Activated CD4-positive, alpha-beta T cell treated with anti-CD3 and anti-CD28 coated beads, Interleukin-2, Interleukin-6, amounts not matched to agents 100 ng/mL and 50 ng/mL, durations not matched to agents 16 hours and 8 hours (primary cell): ENCODE data around the gene INPP4B.
A peak's percentile ranks its signal among the peaks of the same experiment; 100 is the strongest.

Source experiments
- DNase-seq: peaks from one replicate; pipeline ENCODE4 v3.0.0-alpha.2; 2020

INPP4B gene

GRCh38 chr4:142284402-142285221, 561.5 kb downstream of the INPP4B start:
- no peak for DNase-seq

GRCh38 chr4:142282870-142283431, 563.1 kb downstream of the INPP4B start:
- peak; percentile 39 for DNase-seq

DNA sequence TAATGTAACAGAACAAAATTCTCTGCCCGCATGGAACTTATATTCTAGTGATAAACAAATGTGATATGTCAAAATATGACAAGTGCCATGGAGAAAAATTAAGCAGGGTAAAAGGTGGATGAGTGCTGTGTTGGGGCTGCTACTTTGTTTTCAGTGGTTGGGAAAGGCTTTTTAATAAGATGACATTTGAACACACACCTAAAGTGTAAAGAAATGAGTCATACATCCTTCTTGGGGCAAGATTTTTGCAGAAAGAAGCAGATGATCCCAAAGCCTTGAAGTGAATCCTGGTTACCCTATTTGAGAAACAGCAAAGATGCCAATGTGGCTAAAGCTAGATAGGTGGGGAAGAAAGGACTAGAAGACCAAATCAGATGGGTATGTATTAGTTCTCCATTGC, 564.1 kb downstream of the INPP4B start:
- no peak for DNase-seq

DNA sequence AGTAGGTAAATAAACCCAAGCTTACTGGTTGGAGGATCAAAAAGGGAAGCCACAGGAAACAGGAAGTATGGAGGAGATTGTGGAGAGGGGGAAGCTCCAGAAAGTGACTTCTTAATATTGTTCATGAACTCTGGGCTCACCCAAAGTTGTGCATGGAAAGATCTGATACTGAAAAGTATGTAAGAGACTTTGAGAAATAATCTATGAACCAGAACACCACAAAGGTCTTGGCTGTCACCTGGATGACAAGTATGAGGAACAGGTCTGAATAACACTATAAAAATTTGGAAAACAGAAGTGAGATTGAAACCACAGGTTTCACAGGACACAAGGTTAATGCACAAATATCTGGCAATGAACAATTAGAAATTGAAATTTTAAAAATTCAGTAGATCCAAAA, 567.4 kb downstream of the INPP4B start:
- DNase-seq = no peak

DNA sequence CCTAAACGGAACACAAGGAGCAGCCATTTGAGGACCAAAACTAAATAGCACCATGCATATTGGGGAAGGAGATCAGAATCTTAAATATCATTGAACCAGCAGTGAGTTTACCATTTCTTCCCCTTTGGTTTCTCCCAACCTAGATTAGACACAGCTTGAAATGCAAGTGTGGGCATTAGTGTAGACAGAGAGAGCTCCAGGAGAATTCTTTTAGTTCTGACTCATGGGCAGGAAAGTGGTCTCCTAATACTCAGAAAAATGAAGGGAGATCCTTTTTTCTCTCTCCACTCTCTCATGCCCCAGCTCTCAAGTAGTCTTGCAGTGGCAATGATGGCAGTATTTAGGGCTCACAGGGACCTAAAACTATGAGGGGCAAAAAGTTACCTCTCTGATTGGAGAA, 567.9 kb downstream of the INPP4B start:
- DNase-seq = no peak

- DNase-seq = no peak
Measured at GRCh38 chr4:142274137-142274536, 572.0 kb downstream of the INPP4B start.

GRCh38 chr4:142272452-142272851, 573.6 kb downstream of the INPP4B start:
- no peak for DNase-seq

- DNase-seq = no peak
Measured at GRCh38 chr4:142271832-142272231, 574.3 kb downstream of the INPP4B start.

- DNase-seq = no peak
Measured at GRCh38 chr4:142267101-142267500, 579.0 kb downstream of the INPP4B start.

GRCh38 chr4:142265946-142266345, 580.2 kb downstream of the INPP4B start:
- DNase-seq = no peak

DNA sequence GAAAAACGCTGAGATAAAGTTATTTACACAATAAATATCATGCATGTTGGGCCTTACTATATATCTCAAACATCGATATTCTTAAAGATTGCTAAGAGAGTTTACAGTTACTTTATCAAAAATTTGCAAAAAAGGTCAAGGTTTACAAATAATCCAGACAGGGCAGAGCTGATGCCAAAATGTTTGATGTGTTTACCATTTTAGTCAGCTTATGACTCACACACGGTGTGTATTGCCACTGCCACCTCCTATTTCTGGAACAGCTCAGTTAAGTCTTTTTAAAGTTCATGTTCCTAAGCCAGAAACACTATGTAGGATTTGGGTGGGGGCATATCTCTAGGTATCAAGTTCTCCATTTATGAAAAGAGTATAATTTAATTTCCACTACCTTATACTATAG, 580.6 kb downstream of the INPP4B start:
- peak; percentile 60 for DNase-seq

GRCh38 chr4:142264961-142265360, 581.1 kb downstream of the INPP4B start:
- DNase-seq = no peak

- DNase-seq = no peak
Measured at GRCh38 chr4:142262956-142263355, 583.1 kb downstream of the INPP4B start.

GRCh38 chr4:142248946-142249345, 597.2 kb downstream of the INPP4B start:
- DNase-seq = no peak

DNA sequence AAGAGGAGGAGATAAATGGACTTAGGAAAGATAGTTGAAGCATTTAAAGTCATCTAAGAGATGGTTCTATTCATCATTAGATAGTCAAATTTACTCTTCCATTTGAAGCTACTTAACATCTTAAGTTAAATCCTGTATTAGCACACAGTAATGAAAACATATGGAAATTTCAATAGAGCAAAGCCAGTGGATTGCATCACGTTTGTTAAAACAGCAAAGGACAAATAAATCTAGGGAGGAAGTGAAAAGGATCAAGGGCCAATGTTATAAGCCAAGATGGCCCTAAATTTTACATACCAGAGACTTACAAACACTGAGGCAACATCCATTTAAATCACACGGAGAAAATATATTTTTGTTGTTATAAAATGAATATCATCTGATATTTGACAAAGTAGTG, 602.8 kb downstream of the INPP4B start:
- DNase-seq = no peak

DNA sequence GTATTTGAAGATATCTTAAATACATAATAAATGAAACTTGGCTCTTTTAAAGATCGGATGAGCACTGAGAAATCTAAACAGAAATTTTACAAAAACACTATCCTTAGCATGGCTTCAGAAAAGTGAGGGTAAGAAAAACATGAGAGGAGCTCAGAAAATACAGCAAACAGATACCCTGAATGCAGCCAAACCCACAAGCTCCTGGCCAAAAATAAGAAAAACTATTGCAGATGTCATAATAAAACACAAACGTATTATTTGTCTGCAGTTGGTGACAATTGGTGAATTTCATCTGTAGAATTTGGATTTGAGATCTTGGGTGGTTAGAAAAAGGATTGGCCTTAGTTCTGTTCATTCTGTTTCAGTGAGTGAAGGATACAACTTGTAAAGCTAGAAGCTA, 603.9 kb downstream of the INPP4B start:
- no peak for DNase-seq

DNA sequence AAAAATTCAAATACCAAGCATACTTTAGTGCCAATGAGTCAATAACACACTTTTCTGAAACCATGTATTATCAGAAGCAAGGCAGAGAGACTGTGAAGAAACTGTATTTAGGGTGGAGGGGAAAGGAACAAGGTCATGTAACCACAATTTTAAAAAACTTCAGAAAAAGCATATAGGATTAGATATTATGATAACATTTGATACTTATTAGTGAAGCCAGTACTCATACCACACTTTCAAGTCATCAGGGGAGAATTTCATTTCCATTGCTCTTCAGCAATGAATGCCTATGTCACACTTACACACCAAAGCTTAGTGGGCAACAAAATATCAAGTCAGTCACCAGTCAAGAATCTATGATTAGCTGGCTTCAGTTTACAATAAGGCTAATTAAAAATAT, 607.5 kb downstream of the INPP4B start:
- DNase-seq = no peak

DNA sequence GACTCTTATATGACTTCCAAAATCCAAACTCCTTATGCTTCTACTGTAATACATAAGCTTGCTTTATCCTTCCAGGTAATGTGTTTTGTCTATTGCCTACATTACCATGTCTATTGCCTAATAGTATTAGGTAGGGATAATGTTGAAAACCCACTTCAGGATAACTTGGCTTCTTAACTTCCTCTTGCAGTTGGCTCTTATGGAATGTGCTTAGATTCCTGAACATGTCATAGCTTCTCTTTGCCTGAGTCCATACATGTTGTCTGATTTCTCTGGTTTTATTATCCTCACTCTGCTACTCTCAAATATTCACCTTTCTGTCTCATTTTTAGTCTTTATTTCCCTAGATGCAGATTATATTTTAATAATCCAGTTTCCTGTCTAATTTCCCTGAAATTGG, 609.8 kb downstream of the INPP4B start:
- DNase-seq = no peak

GRCh38 chr4:142231787-142232186, 614.3 kb downstream of the INPP4B start:
- no peak for DNase-seq

GRCh38 chr4:142230991-142231390, 615.1 kb downstream of the INPP4B start:
- DNase-seq = no peak

DNA sequence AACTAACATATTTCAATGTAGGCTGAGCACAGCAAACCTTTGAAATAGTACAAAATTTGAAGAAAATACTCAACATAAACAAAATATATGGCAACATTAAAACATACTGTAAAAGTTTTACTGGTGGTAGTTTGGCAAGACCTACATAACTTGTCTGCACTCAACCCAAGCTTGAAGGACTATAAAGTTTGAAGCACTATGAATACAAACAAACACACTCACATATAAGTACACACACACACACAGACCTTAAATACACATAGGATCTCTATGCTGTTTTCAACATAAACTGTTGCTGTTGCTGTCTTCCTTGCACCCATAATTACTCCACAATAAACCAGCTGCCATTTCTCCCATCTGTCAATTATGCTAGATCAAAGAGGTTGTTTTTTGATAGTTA, 620.1 kb downstream of the INPP4B start:
- no peak for DNase-seq

GRCh38 chr4:142222127-142222526, 624.0 kb downstream of the INPP4B start:
- no peak for DNase-seq

- DNase-seq = no peak
Measured at GRCh38 chr4:142218726-142219125, 627.4 kb downstream of the INPP4B start.

DNA sequence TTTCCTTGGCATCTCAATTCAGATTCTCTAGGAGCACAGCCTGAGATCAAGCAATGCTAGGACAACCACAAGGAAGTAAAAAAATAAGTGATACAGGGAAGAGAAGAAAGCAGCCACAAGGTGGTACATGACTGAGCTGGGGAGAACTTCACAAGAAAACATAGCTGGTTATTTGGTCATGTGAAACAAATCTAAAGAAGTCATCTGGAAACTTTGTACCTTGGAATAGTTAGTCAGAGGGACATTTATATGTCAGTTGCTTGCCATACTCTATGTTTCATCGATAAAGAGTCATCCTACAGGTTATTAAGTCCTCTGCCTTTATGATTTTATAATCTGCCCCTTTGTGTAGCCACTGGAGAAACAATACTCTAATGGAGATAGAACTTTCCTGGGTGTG, 634.7 kb downstream of the INPP4B start:
- no peak for DNase-seq

GRCh38 chr4:142203505-142203904, 642.6 kb downstream of the INPP4B start:
- DNase-seq = no peak
